ENCODE results near the gene GOLGB1. TPM values are rescaled to one million over a fixed set of nuclear protein-coding genes. Genes with fewer than 3 reads are reported as not detected.

Gene GOLGB1
- total and polyA plus RNA-seq, 10 of the 15 experiments (the other 5 are each of a cell fraction or from before 2014, with no cell fraction given): 7.4 to 34.5 (median 21.8) TPM

- TF ChIP-seq, protein P1, sequence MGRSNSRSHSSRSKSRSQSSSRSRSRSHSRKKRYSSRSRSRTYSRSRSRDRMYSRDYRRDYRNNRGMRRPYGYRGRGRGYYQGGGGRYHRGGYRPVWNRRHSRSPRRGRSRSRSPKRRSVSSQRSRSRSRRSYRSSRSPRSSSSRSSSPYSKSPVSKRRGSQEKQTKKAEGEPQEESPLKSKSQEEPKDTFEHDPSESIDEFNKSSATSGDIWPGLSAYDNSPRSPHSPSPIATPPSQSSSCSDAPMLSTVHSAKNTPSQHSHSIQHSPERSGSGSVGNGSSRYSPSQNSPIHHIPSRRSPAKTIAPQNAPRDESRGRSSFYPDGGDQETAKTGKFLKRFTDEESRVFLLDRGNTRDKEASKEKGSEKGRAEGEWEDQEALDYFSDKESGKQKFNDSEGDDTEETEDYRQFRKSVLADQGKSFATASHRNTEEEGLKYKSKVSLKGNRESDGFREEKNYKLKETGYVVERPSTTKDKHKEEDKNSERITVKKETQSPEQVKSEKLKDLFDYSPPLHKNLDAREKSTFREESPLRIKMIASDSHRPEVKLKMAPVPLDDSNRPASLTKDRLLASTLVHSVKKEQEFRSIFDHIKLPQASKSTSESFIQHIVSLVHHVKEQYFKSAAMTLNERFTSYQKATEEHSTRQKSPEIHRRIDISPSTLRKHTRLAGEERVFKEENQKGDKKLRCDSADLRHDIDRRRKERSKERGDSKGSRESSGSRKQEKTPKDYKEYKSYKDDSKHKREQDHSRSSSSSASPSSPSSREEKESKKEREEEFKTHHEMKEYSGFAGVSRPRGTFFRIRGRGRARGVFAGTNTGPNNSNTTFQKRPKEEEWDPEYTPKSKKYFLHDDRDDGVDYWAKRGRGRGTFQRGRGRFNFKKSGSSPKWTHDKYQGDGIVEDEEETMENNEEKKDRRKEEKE (IDR thresholded peaks at IDR 0.05): no peak
- TF ChIP-seq MEF2A (IDR thresholded peaks at IDR 0.05; ENCODE audit: insufficient read depth, low read depth, low read length): no peak
- no peak for TF ChIP-seq HDAC2 (IDR thresholded peaks at IDR 0.05)
- no peak for TF ChIP-seq YBX1 (IDR thresholded peaks at IDR 0.05)
- no peak for TF ChIP-seq ZNF207 (IDR thresholded peaks at IDR 0.05; ENCODE audit: borderline replicate concordance)
- TF ChIP-seq FOXK2 (IDR thresholded peaks at IDR 0.05): no peak
- no peak for TF ChIP-seq CHD1 (IDR thresholded peaks at IDR 0.05; ENCODE audit: low read depth, low read length)
These were observed 57.4 kb downstream of the GOLGB1 start (continued) for GRCh38 chr3:121692010-121692699.

GRCh38 chr3:121690777-121691405, 58.6 kb downstream of the GOLGB1 start:
- RAD21 ChIA-PET (ENCODE audit: unreplicated experiment): interaction anchor here (0.6 to 1.4 kb wide), 4 partner anchors 8 to 144 kb away, joined by 3 to 8 read pairs (median 3); no protein-coding TSS in a partner anchor
- CTCF ChIA-PET: interaction anchor here (0.7 to 3.1 kb wide), 7 partner anchors 9 to 566 kb away, joined by 3 to 9 read pairs (median 4); no protein-coding TSS in a partner anchor
- SMC1A ChIA-PET (ENCODE audit: uncharacterized antibody, unreplicated experiment): interaction anchor here (0.6 to 4.4 kb wide), 13 partner anchors 9 to 329 kb away, joined by 3 to 26 read pairs (median 3); partner anchors contain the start of genes EAF2 and IQCB1
- in situ Hi-C loops (cut with MboI) (no loop called here), intact Hi-C loops (cut with micrococcal nuclease; ENCODE audit: unreplicated experiment) (no loop called here)
- Histone ChIP-seq H3K36me3 (ENCODE audit: control insufficient read depth in 2 of 2, insufficient read depth in 2 of 2, low read length in 1 of 2) (peaks cover 2 to 8% of the 10 kb centered on the region in 2 experiments), H3K4me2 (ENCODE audit: control insufficient read depth, insufficient read depth) (peak overlapping the region; percentile 23), H2AFZ (ENCODE audit: control insufficient read depth, low read depth, low read length) (no peak overlapping the region), H3K27ac (ENCODE audit: control insufficient read depth, insufficient read depth) (peak overlapping the region; percentile 50; the same call in 1 of the 2 replicates), H3K4me1 (ENCODE audit: control insufficient read depth, insufficient read depth, low read length) (peaks cover 14% of the 10 kb centered on the region), H3K9ac (ENCODE audit: control insufficient read depth, insufficient read depth, low read length) (no peak overlapping the region), H3K4me3 (no peak overlapping the region), H3K27me3 (replicated peaks in 1 of 2; ENCODE audit: control insufficient read depth in 2 of 2, insufficient read depth in 2 of 2, low read length in 1 of 2) (no peaks in the 10 kb centered on the region), H3K79me2 (ENCODE audit: control insufficient read depth, insufficient read depth, low read length) (no peaks in the 10 kb centered on the region), H3K9me3 (replicated peaks; ENCODE audit: control insufficient read depth, insufficient read depth, low read length) (no peaks in the 10 kb centered on the region), H4K20me1 (ENCODE audit: control insufficient read depth, insufficient read depth) (no peaks in the 10 kb centered on the region)
- FAIRE-seq (peak; percentile 23), ATAC-seq (peak; percentile 88), DNase-seq (ENCODE audit: low read depth, low spot score) (peak; percentile 23)
- BruUV-seq (replicated peaks): no TSS peak
- 42% methylated on average over 2 of the region's 2 CpGs for WGBS (ENCODE audit: insufficient coverage, insufficient replicate concordance, low lambda C conversion rate, missing lambda C conversion rate)
- POLR2A ChIA-PET: interaction anchor here (0.6 to 1.9 kb wide), 7 partner anchors 8 to 130 kb away, joined by 3 to 7 read pairs (median 4); partner anchors contain the start of gene HCLS1
- TF ChIP-seq TARDBP (IDR thresholded peaks at IDR 0.05; ENCODE audit: borderline replicate concordance): no peak
- TF ChIP-seq ZBTB33 (IDR thresholded peaks at IDR 0.05): no peak
- TF ChIP-seq JUNB (IDR thresholded peaks at IDR 0.05): peak; percentile 36; the same call in 1 of the 2 replicates
- 0 out of 2 replicates have a peak, but pooled peaks have one; percentile 25 for TF ChIP-seq RUNX3 (IDR thresholded peaks at IDR 0.05; ENCODE audit: low read length)
- no peak for TF ChIP-seq EED (IDR thresholded peaks at IDR 0.05; ENCODE audit: low read depth)
- TF ChIP-seq, protein P2, sequence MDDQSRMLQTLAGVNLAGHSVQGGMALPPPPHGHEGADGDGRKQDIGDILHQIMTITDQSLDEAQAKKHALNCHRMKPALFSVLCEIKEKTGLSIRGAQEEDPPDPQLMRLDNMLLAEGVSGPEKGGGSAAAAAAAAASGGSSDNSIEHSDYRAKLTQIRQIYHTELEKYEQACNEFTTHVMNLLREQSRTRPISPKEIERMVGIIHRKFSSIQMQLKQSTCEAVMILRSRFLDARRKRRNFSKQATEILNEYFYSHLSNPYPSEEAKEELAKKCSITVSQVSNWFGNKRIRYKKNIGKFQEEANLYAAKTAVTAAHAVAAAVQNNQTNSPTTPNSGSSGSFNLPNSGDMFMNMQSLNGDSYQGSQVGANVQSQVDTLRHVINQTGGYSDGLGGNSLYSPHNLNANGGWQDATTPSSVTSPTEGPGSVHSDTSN (IDR thresholded peaks at IDR 0.05; ENCODE audit: insufficient replicate concordance, low read depth, low read length): no peak
- TF ChIP-seq ETV6 (conservative IDR thresholded peaks at IDR 0.05 in 1 of 2, IDR thresholded peaks at IDR 0.05 in 1 of 2; ENCODE audit: borderline replicate concordance in 1 of 2, low read depth in 1 of 2): no peak
- 0 out of 2 replicates have a peak, but pooled peaks have one; percentile 54 for TF ChIP-seq IRF4 (IDR thresholded peaks at IDR 0.05; ENCODE audit: low read depth, low read length)

Data from GM12878 (cell line).